ENCODE measurements around the gene SETD1A. TPM values are rescaled to one million over a fixed set of nuclear protein-coding genes. Genes with fewer than 3 reads are reported as not detected.

Gene SETD1A
- total and polyA plus RNA-seq, 9 of the 15 experiments (the other 6 are each of a cell fraction or from before 2014, with no cell fraction given), result 0.08 to 36.0 (median 4.2) TPM

GRCh38 chr16:30922960-30923535 is 34.5 kb upstream of the SETD1A start (continued):
- TF ChIP-seq ILF3 (IDR thresholded peaks at IDR 0.05; ENCODE audit: borderline replicate concordance), result no peak
- no peak for TF ChIP-seq ZBTB7A (IDR thresholded peaks at IDR 0.05; ENCODE audit: borderline replicate concordance, control insufficient read depth, low read depth, low read length)
- TF ChIP-seq ZNF263 (CRISPR knock-in tag; IDR thresholded peaks at IDR 0.05; ENCODE audit: borderline replicate concordance), result no peak
- TF ChIP-seq, protein P1, sequence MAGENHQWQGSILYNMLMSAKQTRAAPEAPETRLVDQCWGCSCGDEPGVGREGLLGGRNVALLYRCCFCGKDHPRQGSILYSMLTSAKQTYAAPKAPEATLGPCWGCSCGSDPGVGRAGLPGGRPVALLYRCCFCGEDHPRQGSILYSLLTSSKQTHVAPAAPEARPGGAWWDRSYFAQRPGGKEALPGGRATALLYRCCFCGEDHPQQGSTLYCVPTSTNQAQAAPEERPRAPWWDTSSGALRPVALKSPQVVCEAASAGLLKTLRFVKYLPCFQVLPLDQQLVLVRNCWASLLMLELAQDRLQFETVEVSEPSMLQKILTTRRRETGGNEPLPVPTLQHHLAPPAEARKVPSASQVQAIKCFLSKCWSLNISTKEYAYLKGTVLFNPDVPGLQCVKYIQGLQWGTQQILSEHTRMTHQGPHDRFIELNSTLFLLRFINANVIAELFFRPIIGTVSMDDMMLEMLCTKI (IDR thresholded peaks at IDR 0.05; ENCODE audit: partially characterized antibody), result no peak
- no peak for TF ChIP-seq NCOA2 (IDR thresholded peaks at IDR 0.05; ENCODE audit: partially characterized antibody in 2 of 2)
- no peak for TF ChIP-seq SNIP1 (IDR thresholded peaks at IDR 0.05; ENCODE audit: low read depth)
- no peak for TF ChIP-seq ZNF764 (CRISPR knock-in tag; IDR thresholded peaks at IDR 0.05; ENCODE audit: low read depth)
- TF ChIP-seq, protein P2, sequence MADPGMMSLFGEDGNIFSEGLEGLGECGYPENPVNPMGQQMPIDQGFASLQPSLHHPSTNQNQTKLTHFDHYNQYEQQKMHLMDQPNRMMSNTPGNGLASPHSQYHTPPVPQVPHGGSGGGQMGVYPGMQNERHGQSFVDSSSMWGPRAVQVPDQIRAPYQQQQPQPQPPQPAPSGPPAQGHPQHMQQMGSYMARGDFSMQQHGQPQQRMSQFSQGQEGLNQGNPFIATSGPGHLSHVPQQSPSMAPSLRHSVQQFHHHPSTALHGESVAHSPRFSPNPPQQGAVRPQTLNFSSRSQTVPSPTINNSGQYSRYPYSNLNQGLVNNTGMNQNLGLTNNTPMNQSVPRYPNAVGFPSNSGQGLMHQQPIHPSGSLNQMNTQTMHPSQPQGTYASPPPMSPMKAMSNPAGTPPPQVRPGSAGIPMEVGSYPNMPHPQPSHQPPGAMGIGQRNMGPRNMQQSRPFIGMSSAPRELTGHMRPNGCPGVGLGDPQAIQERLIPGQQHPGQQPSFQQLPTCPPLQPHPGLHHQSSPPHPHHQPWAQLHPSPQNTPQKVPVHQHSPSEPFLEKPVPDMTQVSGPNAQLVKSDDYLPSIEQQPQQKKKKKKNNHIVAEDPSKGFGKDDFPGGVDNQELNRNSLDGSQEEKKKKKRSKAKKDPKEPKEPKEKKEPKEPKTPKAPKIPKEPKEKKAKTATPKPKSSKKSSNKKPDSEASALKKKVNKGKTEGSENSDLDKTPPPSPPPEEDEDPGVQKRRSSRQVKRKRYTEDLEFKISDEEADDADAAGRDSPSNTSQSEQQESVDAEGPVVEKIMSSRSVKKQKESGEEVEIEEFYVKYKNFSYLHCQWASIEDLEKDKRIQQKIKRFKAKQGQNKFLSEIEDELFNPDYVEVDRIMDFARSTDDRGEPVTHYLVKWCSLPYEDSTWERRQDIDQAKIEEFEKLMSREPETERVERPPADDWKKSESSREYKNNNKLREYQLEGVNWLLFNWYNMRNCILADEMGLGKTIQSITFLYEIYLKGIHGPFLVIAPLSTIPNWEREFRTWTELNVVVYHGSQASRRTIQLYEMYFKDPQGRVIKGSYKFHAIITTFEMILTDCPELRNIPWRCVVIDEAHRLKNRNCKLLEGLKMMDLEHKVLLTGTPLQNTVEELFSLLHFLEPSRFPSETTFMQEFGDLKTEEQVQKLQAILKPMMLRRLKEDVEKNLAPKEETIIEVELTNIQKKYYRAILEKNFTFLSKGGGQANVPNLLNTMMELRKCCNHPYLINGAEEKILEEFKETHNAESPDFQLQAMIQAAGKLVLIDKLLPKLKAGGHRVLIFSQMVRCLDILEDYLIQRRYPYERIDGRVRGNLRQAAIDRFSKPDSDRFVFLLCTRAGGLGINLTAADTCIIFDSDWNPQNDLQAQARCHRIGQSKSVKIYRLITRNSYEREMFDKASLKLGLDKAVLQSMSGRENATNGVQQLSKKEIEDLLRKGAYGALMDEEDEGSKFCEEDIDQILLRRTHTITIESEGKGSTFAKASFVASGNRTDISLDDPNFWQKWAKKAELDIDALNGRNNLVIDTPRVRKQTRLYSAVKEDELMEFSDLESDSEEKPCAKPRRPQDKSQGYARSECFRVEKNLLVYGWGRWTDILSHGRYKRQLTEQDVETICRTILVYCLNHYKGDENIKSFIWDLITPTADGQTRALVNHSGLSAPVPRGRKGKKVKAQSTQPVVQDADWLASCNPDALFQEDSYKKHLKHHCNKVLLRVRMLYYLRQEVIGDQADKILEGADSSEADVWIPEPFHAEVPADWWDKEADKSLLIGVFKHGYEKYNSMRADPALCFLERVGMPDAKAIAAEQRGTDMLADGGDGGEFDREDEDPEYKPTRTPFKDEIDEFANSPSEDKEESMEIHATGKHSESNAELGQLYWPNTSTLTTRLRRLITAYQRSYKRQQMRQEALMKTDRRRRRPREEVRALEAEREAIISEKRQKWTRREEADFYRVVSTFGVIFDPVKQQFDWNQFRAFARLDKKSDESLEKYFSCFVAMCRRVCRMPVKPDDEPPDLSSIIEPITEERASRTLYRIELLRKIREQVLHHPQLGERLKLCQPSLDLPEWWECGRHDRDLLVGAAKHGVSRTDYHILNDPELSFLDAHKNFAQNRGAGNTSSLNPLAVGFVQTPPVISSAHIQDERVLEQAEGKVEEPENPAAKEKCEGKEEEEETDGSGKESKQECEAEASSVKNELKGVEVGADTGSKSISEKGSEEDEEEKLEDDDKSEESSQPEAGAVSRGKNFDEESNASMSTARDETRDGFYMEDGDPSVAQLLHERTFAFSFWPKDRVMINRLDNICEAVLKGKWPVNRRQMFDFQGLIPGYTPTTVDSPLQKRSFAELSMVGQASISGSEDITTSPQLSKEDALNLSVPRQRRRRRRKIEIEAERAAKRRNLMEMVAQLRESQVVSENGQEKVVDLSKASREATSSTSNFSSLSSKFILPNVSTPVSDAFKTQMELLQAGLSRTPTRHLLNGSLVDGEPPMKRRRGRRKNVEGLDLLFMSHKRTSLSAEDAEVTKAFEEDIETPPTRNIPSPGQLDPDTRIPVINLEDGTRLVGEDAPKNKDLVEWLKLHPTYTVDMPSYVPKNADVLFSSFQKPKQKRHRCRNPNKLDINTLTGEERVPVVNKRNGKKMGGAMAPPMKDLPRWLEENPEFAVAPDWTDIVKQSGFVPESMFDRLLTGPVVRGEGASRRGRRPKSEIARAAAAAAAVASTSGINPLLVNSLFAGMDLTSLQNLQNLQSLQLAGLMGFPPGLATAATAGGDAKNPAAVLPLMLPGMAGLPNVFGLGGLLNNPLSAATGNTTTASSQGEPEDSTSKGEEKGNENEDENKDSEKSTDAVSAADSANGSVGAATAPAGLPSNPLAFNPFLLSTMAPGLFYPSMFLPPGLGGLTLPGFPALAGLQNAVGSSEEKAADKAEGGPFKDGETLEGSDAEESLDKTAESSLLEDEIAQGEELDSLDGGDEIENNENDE (IDR thresholded peaks at IDR 0.05; ENCODE audit: low read depth, low read length), result no peak
- no peak for TF ChIP-seq ETV6 (IDR thresholded peaks at IDR 0.05; ENCODE audit: borderline replicate concordance in 1 of 2, low read depth in 2 of 2, low read length in 1 of 2)
- no peak for TF ChIP-seq ETV6 (CRISPR knock-in tag; IDR thresholded peaks at IDR 0.05; ENCODE audit: borderline replicate concordance)
- peak; percentile 98 for TF ChIP-seq NFRKB (IDR thresholded peaks at IDR 0.05; ENCODE audit: low read depth)
